ENCODE results near the gene CLIC3.

Gene CLIC3

DNA sequence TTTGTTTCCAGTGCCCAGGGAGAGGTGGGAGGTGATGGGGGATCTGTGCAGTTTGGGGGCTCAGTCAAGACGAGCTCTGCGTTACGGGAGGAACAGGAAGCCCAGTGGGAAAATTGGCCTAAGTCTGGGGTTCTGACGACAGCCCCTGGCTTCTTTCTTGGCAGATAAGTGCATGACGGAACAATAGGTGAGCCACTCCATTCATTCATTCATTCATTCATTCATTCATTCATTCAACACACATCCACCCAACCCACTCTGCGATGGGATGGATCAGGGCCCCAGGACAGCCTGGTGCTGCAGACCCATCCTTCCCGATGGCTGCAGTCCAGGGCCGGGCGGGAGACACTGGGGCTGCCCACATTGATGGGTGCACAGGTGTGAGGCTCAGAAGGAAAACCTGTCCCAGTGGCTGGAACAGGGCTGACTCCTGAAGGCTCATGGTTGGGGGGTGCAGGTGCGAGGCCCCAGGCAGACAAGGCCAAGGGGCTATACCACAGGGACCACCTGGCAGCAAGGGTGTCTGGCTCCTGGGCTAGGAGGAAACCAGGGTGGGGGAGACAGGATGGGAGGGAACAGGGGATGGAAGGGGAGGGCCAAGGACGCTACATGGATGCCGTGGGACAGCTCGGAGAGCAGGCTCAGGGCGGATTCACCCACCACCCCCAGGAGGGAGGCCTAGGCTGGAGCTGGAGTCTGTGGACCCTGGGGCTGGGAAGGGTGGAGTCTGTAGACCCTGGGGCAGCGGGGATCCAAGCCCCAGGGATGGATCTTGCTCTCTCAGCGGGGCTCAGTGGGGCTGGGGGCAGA, 15.5 kb downstream of the CLIC3 start:
- no peak for DNase-seq (ENCODE audit: low read depth)

GRCh38 chr9:136979769-136980587, 16.4 kb downstream of the CLIC3 start:
- DNase-seq (ENCODE audit: low read depth) = no peak

DNA sequence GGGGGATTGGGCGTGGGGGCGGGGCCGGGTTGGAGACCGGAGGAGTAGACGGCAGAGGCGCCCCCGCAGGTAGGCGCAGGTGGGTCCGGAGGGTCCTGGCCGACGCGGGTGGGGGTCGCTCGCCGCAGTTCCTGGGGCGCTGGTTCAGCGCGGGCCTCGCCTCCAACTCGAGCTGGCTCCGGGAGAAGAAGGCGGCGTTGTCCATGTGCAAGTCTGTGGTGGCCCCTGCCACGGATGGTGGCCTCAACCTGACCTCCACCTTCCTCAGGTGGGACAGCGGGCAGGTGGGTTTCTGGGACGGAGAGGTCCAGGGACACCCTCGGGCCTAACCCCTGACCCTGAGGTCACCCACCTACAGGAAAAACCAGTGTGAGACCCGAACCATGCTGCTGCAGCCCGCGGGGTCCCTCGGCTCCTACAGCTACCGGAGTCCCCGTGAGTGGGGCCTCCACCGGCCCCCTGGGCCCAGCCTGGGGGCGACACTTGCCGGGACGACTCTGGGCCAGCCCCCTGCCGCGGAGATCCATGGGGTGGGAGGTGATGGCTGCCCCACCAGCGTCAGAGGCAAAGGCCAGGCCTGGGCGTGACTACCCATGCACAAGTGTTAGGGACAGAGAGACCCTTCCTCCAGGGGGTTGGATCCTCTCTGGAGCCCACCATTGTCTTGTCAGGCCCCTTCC, 17.4 kb downstream of the CLIC3 start:
- DNase-seq (ENCODE audit: low read depth) = no peak

- peak; percentile 55 for DNase-seq (ENCODE audit: low read depth)
These were observed 18.1 kb downstream of the CLIC3 start for GRCh38 chr9:136978073-136978864.

GRCh38 chr9:136977649-136978072, 18.7 kb downstream of the CLIC3 start:
- DNase-seq (ENCODE audit: low read depth) = no peak

- DNase-seq (ENCODE audit: low read depth) = no peak
These were observed 19.1 kb downstream of the CLIC3 start, which contains the start of gene PTGDS for GRCh38 chr9:136977223-136977622. TSS of gene PTGDS (plus strand) at chr9:136977504. CDS start at chr9:136977579, 75 bp downstream.

DNA sequence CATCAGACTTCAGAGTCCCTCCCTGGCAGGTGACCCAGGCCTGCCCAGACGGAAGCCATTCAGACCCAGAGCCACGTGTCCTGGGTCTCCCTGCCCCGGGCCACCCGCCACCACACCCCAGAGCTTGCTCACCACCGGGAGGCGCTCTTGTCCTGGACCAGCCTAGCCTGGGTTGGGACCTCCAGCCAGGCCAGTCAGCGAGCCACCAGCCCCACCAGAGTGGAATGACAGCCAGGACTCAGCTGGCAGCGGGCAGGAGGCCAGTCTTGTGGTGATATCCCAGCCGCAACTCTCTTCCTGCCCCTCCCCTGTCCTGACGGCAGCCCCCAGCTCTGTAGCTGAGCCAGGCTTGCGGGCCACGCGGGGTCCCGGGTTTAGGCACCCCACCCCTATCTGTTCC, 20.7 kb downstream of the CLIC3 start:
- no peak for DNase-seq (ENCODE audit: low read depth)

- no peak for DNase-seq (ENCODE audit: low read depth)
These were observed 21.4 kb downstream of the CLIC3 start for GRCh38 chr9:136974817-136975535.

DNA sequence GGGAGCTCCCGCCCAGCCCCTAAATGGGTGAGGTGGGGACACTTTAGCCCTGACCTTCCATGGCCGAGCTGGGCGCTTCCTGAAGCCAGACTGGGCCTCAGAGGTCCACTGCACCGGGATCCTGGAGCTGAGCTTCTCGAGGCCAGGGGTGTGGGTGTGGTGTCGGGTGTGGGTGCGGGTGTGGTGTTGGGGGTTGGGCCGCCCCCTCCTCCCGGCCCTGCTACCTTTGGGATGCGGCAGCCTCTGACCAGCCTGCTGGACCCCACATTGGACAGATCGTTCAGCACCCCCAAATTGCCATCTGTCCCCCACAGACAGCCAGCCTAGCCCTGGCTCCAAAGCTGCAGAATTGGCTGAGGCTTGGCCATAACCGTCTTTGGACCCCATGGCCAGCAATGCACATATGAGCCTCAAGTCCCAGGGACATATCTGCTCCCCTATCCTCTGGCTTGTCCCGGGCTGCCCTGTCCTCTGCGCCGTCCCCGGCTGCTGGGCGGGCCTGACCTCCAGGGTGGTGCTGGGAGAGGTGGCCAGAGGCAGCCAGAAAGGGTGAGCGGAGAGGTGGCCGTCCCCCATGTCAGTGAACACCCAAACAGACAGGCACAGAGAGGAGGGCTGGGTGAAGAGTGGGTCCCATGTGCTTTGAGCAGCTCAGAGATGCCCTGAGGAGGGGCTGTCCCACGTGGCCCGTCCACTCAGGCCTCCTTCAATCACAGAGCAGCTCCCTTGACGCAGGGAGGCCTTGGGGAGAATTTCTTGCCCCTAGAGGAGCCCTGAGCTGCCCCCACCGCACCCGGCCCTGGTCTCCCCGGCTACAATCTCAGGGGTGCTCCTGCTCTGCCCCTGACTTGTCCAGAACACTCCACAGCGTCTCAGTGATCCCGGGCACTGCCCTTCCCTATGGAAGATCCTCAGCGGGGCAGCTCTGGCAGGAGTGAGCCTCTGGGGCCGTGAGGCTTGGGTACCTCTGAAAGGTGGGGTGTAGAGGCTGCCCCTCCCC, 22.4 kb downstream of the CLIC3 start:
- DNase-seq (ENCODE audit: low read depth) = no peak

GRCh38 chr9:136972743-136973142, 23.6 kb downstream of the CLIC3 start:
- DNase-seq (ENCODE audit: low read depth) = no peak

GRCh38 chr9:136972335-136972734, 24.0 kb downstream of the CLIC3 start:
- DNase-seq (ENCODE audit: low read depth) = no peak

DNA sequence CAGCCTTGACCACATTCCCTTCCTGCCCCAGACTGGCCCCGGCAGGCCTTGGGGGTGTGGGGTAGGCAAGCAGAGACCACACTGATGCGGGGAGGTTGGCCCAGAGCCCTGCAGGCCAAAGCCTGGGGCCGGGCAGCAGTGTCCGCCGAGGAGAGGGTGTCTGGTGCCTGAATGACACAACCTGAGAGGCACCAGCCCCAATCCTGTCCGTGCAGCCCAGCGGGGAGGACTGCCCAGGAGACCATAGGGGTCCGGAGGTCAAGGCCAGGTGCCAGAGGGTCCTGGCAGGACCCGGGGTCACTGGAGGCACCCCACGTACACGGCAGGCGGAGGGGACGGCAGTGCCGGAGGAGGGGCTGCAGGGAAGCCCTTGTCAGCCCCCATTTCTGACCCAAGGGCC, 24.6 kb downstream of the CLIC3 start:
- DNase-seq (ENCODE audit: low read depth) = no peak

- DNase-seq (ENCODE audit: low read depth) = no peak
These were observed 26.0 kb downstream of the CLIC3 start for GRCh38 chr9:136970361-136970760.

GRCh38 chr9:136969774-136970173, 26.6 kb downstream of the CLIC3 start:
- no peak for DNase-seq (ENCODE audit: low read depth)

DNA sequence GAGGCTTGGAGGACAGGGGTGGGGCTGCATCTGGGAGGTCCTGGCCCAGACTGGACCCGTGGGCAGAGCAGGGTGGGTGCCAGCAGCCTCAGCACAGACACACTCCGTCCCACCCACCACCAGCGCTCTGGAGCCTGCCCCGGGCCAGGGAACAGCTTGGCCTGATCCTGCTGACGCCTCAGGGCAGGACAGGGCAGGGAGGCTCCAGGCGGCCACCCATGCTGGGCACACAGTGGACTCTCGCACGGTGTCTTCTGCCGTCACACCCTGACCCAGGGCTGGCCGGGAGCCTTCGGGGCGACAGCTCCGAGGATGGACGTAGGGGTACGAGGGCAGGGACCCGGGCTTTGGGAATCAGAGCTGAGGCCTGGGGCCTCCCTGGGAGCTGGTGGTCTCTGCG, 27.2 kb downstream of the CLIC3 start:
- no peak for DNase-seq (ENCODE audit: low read depth)

GRCh38 chr9:136968333-136969127, 27.8 kb downstream of the CLIC3 start:
- no peak for DNase-seq (ENCODE audit: low read depth)

DNA sequence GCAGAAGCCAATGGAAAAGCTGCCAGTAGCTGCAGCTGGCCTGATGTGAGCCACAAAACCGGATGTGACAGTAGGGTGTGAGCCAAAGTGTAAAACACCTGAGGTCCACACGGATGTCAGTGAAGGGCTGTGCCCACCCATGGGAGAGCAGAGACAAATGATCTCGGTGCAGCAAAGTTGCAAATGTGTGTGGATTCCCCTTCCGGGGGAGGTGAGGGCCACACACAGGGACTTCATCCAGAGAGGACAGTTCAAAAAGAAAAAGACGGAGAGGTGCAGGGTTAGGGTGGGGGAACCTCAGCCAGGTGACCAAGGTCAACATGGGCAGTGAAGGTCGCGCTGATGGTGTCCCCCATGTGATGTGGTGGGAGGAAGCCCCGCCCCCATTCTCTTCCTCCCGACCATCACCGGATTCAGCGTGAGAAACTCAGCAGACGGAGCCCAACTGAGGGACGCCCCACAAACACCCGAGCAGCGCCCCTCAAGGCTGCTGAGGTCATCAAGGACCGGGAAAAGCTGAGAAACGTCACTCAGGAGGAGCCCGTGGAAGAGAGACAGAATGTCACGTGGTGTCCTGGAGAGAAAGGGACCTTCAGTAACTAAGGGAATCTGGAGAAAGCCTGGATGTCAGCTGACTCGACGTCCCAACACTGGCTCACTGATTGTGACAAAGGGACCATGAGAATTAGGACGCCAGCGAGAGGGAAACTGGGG, 30.4 kb downstream of the CLIC3 start:
- no peak for DNase-seq (ENCODE audit: low read depth)

GRCh38 chr9:136964833-136965422, 31.4 kb downstream of the CLIC3 start:
- DNase-seq (ENCODE audit: low read depth) = no peak
